ENCODE results near the gene HMHB1.

- TF ChIP-seq CTCF (optimal IDR thresholded peaks at IDR 0.05 in 1 of 3, IDR thresholded peaks at IDR 0.05 in 1 of 3, conservative IDR thresholded peaks at IDR 0.05 in 1 of 3; ENCODE audit: extremely low read depth in 1 of 3, insufficient read depth in 2 of 3, low read length in 3 of 3), result no peak
- no peak for TF ChIP-seq EZH2 (IDR thresholded peaks at IDR 0.05; ENCODE audit: low read length)
These were observed 15.2 kb upstream of the HMHB1 start for GRCh38 chr5:143796753-143797152.

Measured in keratinocyte (primary cell).